HG02884 (cell line): ENCODE results near the gene RBMS3.
"Not testable (repeated sequence)": the region's sequence is repeated elsewhere in the genome, so short reads cannot be mapped to it uniquely, and the experiment has no call there.

Experiments
- ATAC-seq: cut with Tn5 transposase; IDR thresholded peaks from one replicate; pipeline ENCODE4 v1.9.1; 2021; ENCODE audit warnings: mild to moderate bottlenecking, moderate library complexity; ENCODE audit not compliant: unreplicated experiment

RBMS3 gene

DNA sequence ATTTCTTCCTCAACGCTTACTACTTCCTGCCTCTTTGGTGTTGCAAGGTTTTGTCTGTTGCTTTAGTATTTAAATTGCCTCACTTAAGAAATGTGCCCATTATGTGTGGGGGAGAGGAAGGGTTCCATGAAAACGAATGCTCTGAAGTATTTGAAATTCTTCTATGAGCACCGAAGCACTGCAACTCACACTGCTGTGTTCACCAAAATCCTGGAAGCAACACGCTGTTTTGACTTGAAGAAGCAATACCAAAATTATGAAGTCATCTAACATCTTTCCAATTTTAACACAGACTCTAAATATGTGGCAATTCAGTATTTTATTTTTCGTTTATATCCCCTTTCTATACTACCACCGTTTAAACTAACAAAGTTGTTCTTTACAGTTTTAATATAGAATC is 101.5 kb downstream of the RBMS3 start:
- no peak for ATAC-seq

DNA sequence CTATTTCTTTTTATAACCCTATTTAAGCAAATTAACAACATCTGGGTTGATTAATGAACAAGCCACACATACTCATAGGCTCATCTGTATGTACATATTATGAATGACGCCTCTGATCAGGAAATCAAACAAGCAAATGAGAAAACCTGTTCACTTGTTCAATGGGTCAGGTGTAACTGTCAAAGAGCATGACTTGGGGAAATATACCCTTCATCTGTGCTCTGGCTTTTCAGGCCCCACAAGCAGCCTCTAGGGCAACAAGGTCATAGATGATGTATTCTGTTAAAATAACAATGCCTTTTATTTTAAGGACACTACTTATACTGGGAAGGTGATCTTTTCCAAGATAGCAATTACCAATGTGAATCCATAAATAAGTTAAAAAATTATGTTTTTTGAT is 102.0 kb downstream of the RBMS3 start:
- no peak for ATAC-seq

DNA sequence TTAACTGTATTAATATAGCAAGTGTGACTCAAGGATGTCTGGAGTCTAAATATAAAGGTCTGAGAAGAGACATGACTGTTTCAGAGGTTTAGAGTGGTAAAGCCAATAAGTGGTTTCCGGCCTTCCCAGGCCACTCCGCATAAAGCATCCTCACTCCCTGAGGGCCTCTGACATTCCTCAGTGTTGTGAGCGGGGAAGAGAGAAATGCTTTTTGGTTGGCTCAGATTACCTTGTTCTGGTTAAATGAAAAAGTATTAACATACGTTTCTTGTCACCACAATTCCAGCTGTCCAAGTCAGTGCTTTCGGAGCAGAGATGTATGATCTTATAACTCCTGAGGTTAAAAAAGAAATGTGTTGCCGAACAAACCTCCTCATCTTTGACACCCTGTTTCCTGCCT is 103.8 kb downstream of the RBMS3 start:
- ATAC-seq = no peak

DNA sequence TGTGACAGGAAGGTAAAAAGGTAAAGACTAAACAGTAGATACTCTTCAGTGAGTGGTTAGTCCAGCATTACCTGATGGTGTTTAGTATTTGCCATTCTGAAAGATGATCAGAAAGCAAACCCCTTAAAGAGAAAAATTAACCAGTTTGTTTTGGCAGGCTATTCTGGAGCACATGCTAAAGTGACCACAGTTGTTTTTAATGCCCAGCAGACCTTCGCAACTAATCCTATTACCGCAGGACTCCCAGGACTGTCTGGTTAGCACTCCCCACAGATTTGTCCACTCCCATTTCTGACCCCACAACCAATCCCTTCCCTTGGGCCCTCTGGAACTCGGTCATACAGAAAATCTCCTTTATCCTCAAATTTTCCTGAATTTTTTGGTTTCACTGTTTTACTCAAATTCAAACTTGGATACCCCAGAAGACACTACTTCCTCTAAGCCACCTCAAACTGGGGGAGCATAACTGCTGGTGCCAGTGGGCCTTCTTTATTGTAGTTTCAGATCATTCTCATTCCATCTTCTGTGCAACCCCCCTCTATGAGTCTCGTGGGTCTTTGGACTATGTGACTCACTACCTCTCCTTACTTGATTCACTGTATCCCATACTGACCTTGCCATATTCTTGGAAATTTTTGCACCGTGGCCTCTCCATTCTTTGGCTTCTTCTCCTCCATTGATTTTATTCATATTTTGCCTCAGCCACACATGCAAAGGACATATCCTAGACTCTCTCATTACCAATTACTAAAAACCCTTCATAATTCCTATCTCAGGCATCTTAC is 104.4 kb downstream of the RBMS3 start:
- no peak for ATAC-seq

DNA sequence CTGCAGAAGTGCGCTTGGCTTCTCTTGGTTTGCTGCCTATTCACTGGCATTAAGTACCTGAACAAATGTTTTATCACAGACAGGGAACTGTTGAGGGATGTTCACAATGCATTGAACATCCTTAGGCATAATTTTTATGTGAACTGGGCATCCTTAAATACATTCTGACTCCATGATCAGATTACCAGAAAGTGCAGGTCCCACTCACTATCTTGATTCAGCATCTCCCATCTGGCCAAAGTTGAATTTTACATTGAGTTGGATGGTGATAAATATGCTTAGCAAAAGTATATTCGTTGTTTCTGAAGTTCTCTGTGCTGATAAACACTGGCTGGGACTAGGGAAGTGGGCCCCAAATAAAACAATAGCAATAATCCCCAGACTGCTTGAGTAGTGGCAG is 108.5 kb downstream of the RBMS3 start:
- no peak for ATAC-seq

DNA sequence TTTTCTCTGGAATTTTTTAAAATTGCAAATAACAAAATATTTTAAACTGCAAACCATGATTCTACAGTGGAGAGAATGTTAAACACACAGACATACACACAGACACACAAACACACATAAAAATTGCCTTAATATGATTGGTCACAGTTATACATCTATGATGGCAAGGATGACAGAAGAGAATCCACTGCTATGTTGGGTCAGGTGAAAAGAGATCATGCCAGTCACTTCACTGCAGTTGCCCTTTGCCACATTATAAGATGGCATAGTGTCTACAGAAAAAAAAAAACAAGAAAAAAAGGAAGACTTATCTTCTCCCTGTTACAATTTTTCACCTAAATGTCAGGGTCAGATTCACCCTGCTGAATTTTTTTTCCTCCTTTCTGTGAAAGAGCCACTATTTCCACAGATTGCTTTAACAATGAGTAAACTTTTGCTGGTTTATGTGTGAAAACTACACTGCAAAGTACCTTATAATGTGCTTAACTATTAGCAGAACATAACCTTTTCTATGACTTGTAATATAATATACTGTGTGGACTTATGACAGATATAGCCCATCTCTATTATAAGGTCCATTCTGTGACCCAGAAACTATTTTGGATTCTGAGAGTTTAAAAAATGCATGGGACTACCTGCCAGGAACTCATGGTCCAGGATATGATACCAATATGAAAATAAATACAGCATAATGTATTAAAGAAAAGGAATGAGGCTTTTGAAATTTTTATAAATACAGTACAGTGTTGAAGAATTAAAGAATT is 111.9 kb downstream of the RBMS3 start:
- ATAC-seq = no peak

DNA sequence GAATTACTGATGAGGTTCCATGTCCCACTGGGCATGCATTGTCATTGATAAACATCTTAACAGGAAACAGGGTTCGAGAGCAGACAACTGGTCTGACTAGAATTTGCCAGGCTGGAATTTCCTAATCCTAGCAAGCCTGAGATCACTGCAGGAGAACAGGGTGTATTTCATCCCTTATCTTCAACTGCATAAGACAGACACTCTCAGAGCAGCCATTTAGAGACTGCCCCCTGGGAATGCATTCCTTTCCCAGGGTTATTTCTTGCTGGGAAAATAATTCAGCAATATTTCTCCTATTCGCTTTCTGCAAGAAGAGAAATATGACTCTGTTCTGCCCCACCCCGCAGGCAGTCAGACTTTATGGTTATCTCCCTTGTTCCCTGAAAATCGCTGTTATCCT is 113.1 kb downstream of the RBMS3 start:
- ATAC-seq = not testable (repeated sequence)

DNA sequence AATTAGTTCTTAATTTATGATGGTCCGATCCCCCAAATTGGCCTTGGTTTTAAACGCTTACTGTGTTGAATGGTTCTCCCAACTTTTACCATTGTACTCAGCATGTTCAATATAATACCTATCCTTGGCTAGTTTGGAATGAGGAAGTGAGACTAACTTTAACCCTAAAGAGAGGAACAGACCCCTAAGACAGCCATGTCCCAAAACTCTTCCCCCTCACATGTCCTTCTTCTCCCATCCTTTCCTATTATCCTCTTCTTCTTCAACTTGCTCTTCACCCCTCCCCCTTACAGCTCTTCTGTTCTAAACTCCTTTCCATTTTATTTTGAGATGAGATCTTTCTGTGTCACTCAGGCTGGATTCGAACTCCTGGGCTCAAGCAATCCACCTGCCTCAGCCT is 116.5 kb downstream of the RBMS3 start:
- no peak for ATAC-seq

DNA sequence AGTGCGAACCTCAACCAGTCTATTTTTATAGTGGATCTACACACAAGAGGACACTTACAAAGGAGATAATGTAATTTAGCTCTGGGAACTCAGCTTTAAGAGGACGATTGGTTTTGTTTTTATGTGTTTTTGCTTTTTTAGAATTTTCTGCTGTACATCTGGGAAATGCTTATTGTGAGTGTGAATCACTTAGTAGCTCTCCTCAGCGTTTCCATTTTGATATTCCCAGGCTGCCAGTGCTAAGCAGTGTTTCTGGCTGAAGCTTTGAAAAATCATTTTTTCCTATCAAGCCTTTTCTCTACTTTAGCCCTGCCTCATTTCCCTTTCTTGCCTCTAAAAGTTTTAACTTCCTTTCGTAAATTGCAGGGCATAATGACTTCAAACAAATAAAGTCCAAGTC is 117.9 kb downstream of the RBMS3 start:
- no peak for ATAC-seq

DNA sequence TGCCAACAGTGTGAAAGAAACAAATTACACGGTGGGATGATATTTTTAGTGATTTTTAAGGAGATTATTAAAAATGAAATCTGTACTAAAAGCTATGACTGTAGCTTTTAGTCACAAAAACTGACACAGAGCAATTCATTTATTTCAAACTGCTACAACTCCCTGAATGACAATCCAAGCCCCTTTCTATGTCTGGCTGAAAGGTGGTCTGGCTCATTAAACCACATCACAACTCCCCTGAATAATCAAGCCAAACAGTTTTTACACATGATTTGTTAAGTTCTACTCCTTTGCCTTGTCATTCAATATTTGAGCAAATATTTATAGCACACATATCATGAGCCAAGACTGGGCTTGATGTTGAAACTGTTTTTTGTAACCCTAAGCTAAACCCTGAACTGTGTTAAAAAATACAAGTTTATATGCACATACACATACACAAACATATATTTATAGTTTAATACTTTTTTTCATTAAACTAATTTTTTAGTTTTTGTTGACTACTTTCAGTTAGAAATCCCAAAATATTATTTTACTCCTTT is 125.5 kb downstream of the RBMS3 start:
- no peak for ATAC-seq

DNA sequence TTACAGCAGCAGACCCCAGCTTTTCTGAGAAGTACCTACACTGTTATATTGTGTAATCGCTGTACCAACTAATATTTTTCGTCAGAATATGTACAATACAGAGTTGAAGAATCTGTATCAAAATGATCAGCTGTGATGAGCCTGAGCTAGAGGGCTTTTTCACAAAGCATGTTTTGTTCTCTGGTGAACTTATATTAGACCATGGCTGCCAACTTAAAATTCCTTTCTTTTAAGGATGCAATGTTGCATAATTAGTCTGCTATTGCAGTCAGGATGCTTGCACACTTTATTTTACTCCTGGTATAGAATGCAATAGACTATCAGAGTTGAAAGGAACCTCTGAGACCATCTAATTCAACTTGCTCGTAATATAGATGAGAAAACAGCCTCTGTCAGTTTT is 127.8 kb downstream of the RBMS3 start:
- no peak for ATAC-seq

DNA sequence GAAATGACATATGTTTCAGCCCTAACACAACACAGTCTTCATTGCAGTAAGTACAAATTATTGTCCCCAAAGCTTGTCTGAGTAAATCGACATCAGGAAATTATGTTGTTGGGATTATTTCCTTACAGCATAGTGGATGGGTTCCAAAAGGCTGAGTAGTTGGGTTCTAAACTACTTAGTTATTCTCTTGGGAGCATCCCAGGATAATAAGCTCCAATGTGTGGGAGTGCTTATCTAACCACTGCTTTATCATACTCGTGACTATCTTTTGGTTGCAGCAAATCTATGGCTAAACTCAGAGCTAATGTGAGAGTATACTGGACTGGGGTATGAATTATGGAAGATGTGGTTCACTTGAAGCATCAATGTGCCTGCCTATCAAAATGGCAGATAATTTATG is 128.5 kb downstream of the RBMS3 start:
- no peak for ATAC-seq

DNA sequence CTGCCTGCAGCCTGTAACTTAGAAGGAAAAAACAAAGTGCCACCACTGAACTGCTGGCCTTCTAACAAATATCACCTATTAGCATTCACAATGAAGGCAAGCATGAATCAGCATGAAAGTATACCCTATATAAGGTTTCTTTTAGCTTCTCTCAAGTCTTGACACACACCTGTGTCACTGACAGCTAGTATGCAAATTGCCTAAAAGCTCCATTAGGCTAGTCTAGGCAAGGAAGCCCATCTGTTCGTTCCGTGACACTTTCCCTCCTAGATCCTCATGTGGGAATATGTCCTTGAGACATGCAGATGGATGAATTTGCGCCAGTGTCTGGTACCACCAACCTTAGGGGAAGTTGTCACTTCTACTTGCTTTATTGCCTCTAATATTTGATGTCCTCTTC is 129.3 kb downstream of the RBMS3 start:
- ATAC-seq = no peak

DNA sequence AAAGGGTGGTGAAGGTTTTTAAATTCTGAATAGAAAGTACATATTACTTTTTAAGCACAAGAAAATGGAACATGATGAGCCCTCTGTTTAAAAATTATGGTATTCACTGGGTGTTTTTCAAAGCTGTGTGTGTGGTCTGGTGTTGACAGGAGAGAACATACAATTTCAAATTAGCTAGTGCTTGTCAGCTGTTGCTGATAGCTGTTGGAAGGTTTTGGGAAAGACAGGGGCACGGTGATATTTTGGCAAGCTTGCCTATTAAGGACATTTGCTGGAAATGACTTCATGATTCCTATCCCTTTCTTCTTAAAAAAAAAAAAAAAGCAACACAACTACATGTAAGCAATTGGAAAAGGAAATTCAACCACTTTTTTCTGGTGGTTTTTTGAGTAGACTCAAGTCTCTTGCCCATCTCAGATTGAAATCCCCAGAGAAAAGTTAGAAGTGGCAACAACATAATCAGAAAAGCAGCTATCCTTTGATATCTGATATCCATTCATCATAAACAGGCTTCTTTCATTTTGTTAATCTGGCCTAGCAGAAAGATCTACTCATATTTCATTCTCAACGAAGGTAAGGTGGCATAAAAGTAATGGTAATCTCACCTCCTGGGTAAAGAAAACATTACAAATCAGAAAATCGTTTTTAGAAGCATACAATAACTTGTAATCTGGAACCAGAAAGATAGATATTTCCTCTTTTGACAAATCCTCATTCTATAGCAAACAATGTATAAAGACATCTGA is 130.0 kb downstream of the RBMS3 start:
- ATAC-seq = no peak

DNA sequence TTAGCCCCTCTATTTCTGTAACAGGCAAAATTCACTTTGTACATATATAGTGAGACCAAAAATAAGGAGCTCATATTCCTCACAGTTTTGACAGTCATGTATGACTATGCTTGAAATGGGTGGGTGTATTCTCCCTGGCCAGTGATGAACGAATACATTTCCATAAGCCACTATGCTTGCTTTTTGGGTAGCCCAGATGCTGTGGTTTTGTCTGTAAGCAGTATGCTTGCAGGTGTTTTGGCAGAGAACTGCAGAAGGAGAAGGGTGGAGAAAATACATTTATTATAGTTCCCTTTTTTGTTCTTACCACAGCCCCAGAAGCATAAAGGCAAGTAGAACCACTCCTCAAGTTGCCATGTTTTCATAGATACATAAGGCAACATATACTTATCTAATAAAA is 131.2 kb downstream of the RBMS3 start:
- ATAC-seq = peak; percentile 65

DNA sequence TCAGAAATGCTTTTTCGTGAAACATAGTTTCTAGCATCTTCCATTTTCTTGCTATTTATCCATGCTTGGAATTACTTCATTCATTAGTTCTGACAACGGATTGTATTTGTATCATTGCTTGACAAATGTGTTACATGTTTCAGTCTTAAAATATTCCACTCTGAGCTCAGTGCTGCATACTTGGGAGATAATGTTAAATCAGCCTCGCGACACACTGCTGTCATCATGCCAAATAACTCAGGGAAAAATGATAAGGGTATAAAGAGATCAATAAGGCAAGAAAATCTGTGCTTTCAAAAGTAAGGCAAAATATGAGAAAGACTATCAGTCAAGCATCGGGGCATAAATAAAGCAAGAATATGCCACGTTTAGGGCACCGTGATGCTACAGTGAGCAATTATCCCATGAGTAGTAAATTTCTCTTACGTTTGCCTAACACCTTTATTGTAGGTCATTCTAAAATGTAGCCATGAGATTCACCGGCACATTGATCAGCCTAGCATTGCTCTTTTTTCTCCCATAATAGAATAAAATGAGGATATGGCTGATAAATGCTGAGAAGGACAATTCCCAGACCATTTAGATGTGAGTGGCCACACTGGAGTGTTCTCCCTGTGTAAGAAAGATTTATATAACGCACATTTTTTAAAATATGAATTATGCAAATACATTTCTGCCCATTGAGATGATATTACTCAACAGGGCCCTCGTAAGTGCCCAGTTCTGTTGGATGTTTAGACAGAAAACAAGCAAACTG is 133.8 kb downstream of the RBMS3 start:
- no peak for ATAC-seq

DNA sequence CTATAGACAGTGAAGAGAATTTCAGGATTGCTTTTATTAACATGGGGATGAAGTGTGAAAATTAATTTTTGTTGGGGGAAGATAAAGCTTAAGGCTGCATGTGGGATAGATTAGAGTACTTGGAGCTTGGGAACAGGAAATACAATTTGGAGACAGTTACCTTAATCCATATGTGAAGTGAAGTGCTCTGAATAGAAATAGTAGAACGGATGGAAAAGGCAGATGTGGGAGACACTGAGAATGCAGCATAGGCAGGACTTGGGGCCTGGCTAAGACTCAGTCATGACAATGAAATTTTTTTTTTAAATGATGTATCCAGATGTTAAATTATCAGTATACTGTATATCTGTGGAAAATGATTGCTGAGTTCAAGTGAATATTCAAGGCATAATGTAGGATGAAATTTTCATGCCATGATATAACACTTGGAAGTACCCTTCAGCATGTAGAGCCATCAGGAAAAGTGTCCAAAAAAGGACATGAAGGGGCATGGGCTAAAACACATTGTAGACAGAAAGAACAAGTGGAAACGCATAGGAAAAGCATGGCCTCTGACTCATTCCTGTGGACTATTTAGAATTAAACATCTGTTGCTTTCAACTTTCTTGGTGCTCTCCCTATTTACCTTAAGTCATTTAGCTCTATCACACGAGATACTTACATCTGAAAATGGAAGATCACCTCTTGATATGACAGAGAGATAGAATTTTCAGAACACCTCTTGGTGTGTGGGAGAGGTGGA is 134.8 kb downstream of the RBMS3 start:
- no peak for ATAC-seq

DNA sequence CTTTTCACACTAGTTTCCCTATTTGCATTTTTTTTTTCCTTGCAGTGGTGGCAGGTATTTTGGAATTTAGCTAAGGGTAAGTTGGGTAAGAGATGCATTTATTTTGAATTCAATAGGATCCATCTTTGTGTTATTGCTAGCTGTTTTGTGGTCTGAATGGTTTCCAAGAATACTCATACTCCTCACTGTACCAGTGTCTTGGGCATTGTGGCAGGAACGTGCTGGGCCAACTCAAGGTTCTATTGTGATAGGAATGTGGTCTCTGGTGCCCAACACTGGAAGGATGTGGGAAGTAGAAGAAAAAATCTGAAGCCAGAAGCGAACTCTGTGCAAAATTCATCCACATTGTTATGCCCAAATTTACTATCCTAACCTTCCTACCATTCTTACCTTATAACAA is 135.6 kb downstream of the RBMS3 start:
- no peak for ATAC-seq

DNA sequence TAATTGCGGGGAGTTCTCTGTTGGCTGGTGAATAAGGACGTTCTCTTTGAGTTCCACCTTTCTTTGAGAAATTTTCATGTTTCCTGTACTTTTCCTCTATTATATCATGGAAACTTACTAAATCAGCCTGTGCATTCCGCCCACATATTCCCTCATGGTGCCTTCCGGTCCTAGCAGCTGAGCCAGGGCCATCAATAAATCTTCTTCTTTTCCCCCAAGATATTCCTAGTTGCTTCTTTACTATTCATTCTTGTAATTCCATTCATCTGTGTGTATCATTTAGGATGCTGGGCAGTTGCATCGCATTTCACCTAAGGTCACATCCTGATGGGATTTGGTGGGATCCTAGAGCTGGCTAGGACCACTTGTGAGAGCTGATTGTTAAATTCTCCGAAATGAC is 139.2 kb downstream of the RBMS3 start:
- no peak for ATAC-seq
